Left forelimb (tissue), 1 donor: ENCODE data around the gene C10orf67.

Source experiments
- DNase-seq: peaks from one replicate; pipeline ENCODE4 v3.0.0-alpha.2; 2018; ENCODE audit warnings: low spot score

Gene C10orf67

GRCh38 chr10:23196915-23197314, 147.7 kb downstream of the C10orf67 start:
- no peak for DNase-seq

GRCh38 chr10:23195846-23196600, 148.6 kb downstream of the C10orf67 start:
- no peak for DNase-seq

GRCh38 chr10:23194966-23195845, 149.4 kb downstream of the C10orf67 start:
- DNase-seq = no peak

GRCh38 chr10:23194471-23194965, 150.1 kb downstream of the C10orf67 start:
- DNase-seq = no peak

GRCh38 chr10:23193435-23194074, 151.0 kb downstream of the C10orf67 start:
- DNase-seq = no peak

GRCh38 chr10:23192712-23193434, 151.7 kb downstream of the C10orf67 start:
- no peak for DNase-seq

- DNase-seq = no peak
Observed at GRCh38 chr10:23191764-23192711, 152.6 kb downstream of the C10orf67 start, which contains the start of gene PTF1A. Gene PTF1A, plus strand, starts transcription at chr10:23192312. Its CDS starts 219 bp downstream, at chr10:23192531.

- DNase-seq = no peak
Observed at GRCh38 chr10:23190872-23191763, 153.5 kb downstream of the C10orf67 start.

- DNase-seq = no peak
Observed at GRCh38 chr10:23189024-23189423, 155.6 kb downstream of the C10orf67 start.

- no peak for DNase-seq
Observed at GRCh38 chr10:23187155-23187554, 157.4 kb downstream of the C10orf67 start.

GRCh38 chr10:23186697-23187096, 157.9 kb downstream of the C10orf67 start:
- no peak for DNase-seq

- DNase-seq = no peak
Observed at GRCh38 chr10:23186178-23186577, 158.4 kb downstream of the C10orf67 start.

- DNase-seq = no peak
Observed at GRCh38 chr10:23174977-23175512, 169.6 kb downstream of the C10orf67 start.

GRCh38 chr10:23174074-23174976, 170.3 kb downstream of the C10orf67 start:
- no peak for DNase-seq

- DNase-seq = no peak
Observed at GRCh38 chr10:23173214-23174073, 171.2 kb downstream of the C10orf67 start.

- no peak for DNase-seq
Observed at GRCh38 chr10:23172429-23173213, 172.0 kb downstream of the C10orf67 start.
